Measurements from ENCODE around the gene ISX.

DNA sequence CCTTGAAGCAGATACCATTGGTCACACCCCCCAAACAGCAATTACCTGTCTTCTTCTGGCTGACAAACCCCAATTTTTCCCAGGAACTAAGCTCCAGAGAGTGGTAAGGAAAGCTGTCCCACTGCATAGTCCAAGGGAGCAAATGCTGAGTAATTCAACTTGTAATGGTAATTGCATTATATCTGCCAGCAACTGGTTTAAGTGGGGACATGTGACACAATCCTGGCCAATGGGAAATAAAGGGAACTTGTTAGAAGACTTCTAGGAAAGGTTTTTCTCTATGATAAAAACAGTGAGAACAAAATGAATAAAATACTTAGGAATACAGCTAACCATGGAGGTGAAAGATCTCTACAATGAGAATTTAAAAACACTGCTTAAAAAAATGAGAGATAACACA, 9.5 kb upstream of the ISX start:
- TF ChIP-seq CTCF (conservative IDR thresholded peaks at IDR 0.05; ENCODE audit: low read depth, low read length) (no peak), EZH2 (IDR thresholded peaks at IDR 0.05; ENCODE audit: borderline replicate concordance, low read depth, low read length, poor library complexity, severe bottlenecking) (no peak)

Data from A673 (cell line).